HFF-Myc (cell line): Measurements from ENCODE around the gene CSMD2.
A peak's percentile ranks its signal among the peaks of the same experiment; 100 is the strongest.

Experiments used
- DNase-seq: peaks from one replicate; pipeline ENCODE4 v3.0.0-alpha.2; 2011; ENCODE audit warnings: low read depth; ENCODE audit errors: extremely low read depth
- H3K4me3 ChIP-seq: replicated peaks from 2 replicates; pipeline ENCODE4 v1.5.1; 2011; ENCODE audit warnings: low read depth, mild to moderate bottlenecking, control low read depth, low read length
- TF ChIP-seq, protein P1 (sequence below): IDR thresholded peaks from 2 replicates; pipeline ENCODE4 v1.5.1; 2012; ENCODE audit warnings: mild to moderate bottlenecking, low read depth, low read length, control low read depth; ENCODE audit errors: missing control alignments

The CSMD2 gene

DNA sequence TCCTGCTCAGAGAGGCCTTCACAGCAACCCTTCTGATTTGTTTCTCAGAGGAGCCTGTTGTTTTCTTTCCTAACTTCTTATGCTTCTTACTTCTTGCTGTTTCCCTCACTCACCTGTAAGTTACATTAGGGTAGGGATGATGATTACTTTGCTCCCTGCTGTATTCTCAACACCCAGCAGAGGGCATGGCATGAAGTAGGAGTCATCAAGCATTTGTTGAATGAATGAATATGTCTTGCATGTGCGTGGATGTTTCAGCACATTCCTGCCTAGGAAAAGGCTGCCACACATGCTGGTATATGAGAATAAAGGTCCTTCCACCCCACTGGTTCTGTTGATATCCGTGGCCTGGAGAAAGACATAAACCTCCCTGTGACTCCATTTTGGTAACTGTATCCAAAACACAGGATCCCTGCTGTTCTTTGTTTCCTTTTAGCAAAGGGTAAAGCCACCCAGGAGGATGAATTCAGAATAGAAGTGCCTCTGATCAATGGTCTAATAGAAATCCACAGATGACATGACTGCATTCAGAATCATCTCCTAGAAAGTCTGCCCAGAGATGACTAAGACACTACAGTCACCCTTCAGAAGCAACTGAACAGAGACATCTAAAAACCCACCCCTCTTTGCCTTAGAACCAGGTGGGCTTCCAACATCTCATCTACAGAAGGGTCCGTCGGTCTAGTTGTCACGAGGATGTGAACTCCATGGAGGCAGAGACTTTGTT, 523.8 kb downstream of the CSMD2 start:
- no peak for DNase-seq
- H3K4me3 ChIP-seq: no peak overlapping the region
- TF ChIP-seq, protein P1, sequence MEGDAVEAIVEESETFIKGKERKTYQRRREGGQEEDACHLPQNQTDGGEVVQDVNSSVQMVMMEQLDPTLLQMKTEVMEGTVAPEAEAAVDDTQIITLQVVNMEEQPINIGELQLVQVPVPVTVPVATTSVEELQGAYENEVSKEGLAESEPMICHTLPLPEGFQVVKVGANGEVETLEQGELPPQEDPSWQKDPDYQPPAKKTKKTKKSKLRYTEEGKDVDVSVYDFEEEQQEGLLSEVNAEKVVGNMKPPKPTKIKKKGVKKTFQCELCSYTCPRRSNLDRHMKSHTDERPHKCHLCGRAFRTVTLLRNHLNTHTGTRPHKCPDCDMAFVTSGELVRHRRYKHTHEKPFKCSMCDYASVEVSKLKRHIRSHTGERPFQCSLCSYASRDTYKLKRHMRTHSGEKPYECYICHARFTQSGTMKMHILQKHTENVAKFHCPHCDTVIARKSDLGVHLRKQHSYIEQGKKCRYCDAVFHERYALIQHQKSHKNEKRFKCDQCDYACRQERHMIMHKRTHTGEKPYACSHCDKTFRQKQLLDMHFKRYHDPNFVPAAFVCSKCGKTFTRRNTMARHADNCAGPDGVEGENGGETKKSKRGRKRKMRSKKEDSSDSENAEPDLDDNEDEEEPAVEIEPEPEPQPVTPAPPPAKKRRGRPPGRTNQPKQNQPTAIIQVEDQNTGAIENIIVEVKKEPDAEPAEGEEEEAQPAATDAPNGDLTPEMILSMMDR: peak; percentile 47

DNA sequence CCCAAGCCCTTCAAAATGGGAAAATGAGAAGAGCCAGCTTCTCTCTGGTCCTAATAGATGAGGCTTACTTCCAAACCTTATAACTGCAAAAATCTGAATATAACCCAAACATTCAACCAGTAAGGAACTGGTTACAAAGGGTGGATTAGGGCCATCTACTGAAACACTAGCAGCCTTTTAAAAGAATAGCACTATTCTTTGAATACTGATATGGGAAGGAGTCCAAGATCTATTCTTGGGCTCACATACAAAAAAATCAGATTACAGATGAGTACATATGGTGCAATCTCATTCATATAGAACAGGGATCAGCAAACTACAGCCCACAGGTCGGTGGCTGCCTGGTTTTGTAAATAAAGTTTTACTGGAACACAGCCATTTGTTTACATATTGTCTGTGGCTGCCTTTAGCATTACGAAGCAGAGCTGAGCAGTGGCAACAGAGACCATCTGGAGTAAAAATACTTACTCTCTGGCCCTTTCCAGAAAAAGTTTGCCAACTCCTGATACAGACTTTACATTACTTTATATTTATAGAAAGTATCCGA, 524.8 kb downstream of the CSMD2 start:
- no peak for DNase-seq
- TF ChIP-seq, protein P1: no peak
- H3K4me3 ChIP-seq: no peak overlapping the region

DNA sequence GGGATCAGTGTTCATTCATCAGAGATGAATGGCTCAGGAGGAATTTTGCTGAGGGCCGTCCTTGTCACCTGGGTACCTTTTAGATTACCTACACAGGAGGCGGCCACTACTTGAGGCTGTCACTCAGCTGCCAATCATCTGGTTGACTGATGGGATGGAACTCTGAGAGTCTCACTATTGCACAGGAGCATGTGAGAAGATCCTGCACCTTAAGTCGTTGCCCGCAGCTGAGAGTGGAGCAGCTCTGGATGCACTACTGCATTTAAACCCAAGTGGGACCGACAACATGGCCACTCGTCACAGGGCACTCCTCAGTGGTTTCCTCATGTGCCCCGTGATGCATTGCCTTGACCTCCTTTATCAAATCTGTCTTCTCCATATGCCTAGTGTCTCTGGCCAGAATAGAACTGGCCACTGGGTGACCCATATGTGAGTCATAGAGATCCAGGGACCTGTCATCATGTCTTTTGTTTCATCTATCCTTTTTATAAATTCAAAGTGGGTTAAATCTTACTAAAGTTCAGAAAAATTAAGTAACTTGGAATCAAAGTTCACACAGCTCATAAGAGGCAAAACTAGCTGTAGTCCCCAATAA, 527.1 kb downstream of the CSMD2 start:
- TF ChIP-seq, protein P1: no peak
- no peak overlapping the region for H3K4me3 ChIP-seq
- DNase-seq: no peak

DNA sequence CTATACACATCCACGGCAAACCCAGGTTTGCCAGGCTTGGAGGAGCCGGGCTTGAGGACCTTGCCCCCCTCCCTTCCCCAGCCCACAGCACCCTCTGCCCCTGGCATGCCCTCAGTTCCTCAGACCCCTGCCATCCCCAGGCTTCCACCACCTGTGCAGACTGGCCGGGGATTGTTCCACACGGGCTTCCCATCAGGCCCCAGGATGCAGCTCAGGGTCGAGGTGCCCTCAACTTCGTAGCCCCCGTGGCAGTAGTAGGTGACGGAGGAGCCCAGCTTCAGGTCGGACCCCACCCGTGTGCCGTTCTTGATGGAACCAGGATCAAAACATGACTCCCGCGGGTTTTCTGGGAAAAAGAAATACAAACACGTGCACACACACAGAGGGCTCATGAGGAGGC, 528.8 kb downstream of the CSMD2 start:
- TF ChIP-seq, protein P1: no peak
- DNase-seq: no peak
- H3K4me3 ChIP-seq: no peak overlapping the region

DNA sequence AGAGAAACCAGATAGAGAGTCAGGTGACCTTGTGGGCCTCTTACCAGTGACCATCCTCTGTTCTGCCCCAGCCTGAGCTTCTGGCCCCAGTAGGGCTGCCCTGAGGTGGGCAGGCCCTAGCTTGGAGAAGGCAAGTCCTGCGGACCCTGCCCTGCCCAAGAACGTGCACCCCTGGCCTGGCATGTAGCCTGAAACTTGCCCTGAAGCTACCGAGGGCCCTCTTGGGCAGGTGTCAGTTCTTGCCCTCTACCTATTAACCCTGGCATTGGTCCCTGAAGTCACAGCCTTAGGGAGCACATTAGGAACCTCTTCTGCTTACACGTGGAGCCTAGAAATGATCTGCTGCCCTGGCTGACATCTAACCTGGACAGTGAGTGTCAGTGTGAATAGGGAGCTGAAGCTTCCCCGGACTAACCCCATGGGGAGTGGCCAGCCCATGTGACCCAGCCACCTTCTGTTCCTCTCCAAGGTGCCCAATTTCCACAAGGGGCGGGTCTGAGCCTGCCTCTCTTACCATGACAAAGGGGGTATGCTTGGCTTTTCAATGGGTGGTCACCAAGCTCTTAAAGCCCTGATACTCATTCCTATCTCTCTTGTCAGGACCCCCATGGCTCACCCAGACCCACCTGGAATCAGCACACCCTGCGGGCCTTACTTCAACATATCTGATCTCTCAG, 529.6 kb downstream of the CSMD2 start:
- no peak for DNase-seq
- TF ChIP-seq, protein P1: no peak
- H3K4me3 ChIP-seq: no peak overlapping the region

- no peak for DNase-seq
- H3K4me3 ChIP-seq: no peak overlapping the region
- TF ChIP-seq, protein P1: peak; percentile 72
Measured at GRCh38 chr1:33634806-33635205, 530.2 kb downstream of the CSMD2 start.
